Measurements from ENCODE around the gene IRAK3.

The IRAK3 gene

DNA sequence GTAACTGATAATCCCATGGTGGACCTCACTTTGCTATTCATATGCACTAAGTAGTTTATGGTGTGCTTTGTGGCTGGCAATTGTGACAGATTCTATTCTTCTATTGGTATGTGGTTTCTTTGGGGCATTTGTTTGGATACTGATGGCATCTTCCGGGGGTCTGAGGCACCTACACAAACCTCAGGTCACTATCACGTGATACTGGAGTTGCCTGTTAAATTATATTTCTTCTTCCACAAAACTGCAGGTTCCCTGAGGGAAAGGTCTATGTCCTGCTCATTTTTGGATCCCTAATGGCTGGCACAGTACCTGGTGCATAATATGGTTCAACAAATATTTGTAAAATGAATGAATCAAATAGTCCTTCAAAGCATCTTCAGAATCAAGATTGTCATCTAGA, 63.8 kb downstream of the IRAK3 start:
- TF ChIP-seq CTCF (IDR thresholded peaks at IDR 0.05; ENCODE audit: low read depth, low read length): no peak
- in situ Hi-C loops (cut with HindIII; ENCODE audit: low sequenced_read_pairs): no loop called here
- no peak for DNase-seq (ENCODE audit: low read depth, low spot score)
- H3K4me3 ChIP-seq (ENCODE audit: low read depth, low read length): no peak overlapping the region

GRCh38 chr12:66255737-66256136, 66.7 kb downstream of the IRAK3 start:
- in situ Hi-C loops (cut with HindIII; ENCODE audit: low sequenced_read_pairs): no loop called here
- TF ChIP-seq CTCF (IDR thresholded peaks at IDR 0.05; ENCODE audit: low read depth, low read length): no peak
- no peak for DNase-seq (ENCODE audit: low read depth, low spot score)
- no peak overlapping the region for H3K4me3 ChIP-seq (ENCODE audit: low read depth, low read length)

DNA sequence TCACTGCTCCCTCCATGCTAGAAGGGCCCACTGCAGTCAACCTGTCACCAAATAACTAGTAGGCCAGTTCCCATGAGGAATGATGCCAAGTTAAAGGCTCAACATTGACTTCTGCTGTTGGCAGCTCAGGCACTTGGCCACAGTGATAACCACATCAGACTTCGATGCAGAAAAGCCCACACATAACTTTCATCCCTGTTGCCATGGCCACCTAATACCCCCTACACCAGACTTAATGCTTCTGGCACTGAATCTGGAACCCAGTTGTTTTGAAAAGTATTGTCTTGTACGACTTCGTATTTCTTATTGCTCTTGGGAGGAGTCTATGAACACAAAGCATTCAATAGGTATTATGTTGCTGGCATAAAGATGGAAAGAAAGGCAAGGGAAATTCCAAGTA, 69.0 kb downstream of the IRAK3 start:
- H3K4me3 ChIP-seq (ENCODE audit: low read depth, low read length): no peak overlapping the region
- in situ Hi-C loops (cut with HindIII; ENCODE audit: low sequenced_read_pairs): no loop called here
- no peak for TF ChIP-seq CTCF (IDR thresholded peaks at IDR 0.05; ENCODE audit: low read depth, low read length)
- DNase-seq (ENCODE audit: low read depth, low spot score): no peak

- DNase-seq (ENCODE audit: low read depth, low spot score): no peak
- H3K4me3 ChIP-seq (ENCODE audit: low read depth, low read length): no peak overlapping the region
- in situ Hi-C loops (cut with HindIII; ENCODE audit: low sequenced_read_pairs): no loop called here
- no peak for TF ChIP-seq CTCF (IDR thresholded peaks at IDR 0.05; ENCODE audit: low read depth, low read length)
Measured at GRCh38 chr12:66262737-66263136, 73.7 kb downstream of the IRAK3 start.

GRCh38 chr12:66268562-66268961, 79.5 kb downstream of the IRAK3 start:
- no peak for TF ChIP-seq CTCF (IDR thresholded peaks at IDR 0.05; ENCODE audit: low read depth, low read length)
- DNase-seq (ENCODE audit: low read depth, low spot score): no peak
- H3K4me3 ChIP-seq (ENCODE audit: low read depth, low read length): no peak overlapping the region
- in situ Hi-C loops (cut with HindIII; ENCODE audit: low sequenced_read_pairs): no loop called here

GRCh38 chr12:66269142-66269541, 80.1 kb downstream of the IRAK3 start:
- H3K4me3 ChIP-seq (ENCODE audit: low read depth, low read length): no peak overlapping the region
- no peak for DNase-seq (ENCODE audit: low read depth, low spot score)
- in situ Hi-C loops (cut with HindIII; ENCODE audit: low sequenced_read_pairs): no loop called here
- TF ChIP-seq CTCF (IDR thresholded peaks at IDR 0.05; ENCODE audit: low read depth, low read length): no peak

- H3K4me3 ChIP-seq (ENCODE audit: low read depth, low read length): no peak overlapping the region
- peak; percentile 75 for TF ChIP-seq CTCF (IDR thresholded peaks at IDR 0.05; ENCODE audit: low read depth, low read length)
- peak; percentile 52 for DNase-seq (ENCODE audit: low read depth, low spot score)
- in situ Hi-C loops (cut with HindIII; ENCODE audit: low sequenced_read_pairs): no loop called here
Measured at GRCh38 chr12:66269757-66270383, 80.9 kb downstream of the IRAK3 start.

Measured in astrocyte of the spinal cord (primary cell).